GM12872 (cell line): ENCODE measurements around the gene KCNH1.

Experiments
- TF ChIP-seq, protein P1 (sequence below): IDR thresholded peaks from 3 replicates; pipeline ENCODE4 v1.5.1; 2011; ENCODE audit warnings: low read depth, mild to moderate bottlenecking, low read length, moderate library complexity; ENCODE audit not compliant: insufficient read depth

The KCNH1 gene

DNA sequence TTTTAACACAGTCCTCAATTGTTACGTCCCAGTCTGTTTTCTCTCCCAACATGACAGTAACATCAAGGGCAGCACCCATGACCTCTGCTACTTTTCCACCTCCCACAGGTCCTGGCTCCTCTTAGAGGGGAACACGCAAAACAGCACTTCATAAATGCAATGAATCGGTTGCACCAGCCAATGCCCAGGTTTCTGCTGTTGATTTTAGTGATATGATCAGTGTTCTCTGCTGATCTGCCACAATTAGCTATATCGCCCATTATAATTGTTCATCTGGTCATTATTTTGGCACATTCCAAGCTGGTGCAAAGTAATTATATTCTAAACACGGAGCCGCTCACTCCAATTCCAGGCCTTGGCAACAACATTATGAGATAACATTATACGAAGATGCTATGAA lies 184.5 kb downstream of the KCNH1 start:
- TF ChIP-seq, protein P1, sequence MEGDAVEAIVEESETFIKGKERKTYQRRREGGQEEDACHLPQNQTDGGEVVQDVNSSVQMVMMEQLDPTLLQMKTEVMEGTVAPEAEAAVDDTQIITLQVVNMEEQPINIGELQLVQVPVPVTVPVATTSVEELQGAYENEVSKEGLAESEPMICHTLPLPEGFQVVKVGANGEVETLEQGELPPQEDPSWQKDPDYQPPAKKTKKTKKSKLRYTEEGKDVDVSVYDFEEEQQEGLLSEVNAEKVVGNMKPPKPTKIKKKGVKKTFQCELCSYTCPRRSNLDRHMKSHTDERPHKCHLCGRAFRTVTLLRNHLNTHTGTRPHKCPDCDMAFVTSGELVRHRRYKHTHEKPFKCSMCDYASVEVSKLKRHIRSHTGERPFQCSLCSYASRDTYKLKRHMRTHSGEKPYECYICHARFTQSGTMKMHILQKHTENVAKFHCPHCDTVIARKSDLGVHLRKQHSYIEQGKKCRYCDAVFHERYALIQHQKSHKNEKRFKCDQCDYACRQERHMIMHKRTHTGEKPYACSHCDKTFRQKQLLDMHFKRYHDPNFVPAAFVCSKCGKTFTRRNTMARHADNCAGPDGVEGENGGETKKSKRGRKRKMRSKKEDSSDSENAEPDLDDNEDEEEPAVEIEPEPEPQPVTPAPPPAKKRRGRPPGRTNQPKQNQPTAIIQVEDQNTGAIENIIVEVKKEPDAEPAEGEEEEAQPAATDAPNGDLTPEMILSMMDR: no peak

DNA sequence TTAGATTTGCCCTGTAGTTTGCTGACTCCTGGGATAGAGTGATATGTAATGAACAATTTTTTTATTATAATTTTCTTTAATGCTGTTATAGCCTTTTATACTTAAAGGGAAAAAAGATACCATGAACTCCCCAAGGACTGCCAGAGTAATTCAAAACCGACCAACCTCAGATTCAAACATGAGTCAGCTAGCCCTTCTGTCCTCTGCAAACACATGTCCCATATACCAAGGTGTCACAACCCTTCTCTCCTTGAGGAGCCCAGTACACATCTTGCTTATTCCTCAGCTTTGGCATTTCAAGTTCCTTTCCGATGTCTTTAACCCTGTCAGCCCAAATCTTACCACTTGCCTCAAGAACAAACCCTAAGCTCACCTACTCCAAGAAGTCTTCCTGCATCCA lies 184.9 kb downstream of the KCNH1 start:
- TF ChIP-seq, protein P1: no peak

DNA sequence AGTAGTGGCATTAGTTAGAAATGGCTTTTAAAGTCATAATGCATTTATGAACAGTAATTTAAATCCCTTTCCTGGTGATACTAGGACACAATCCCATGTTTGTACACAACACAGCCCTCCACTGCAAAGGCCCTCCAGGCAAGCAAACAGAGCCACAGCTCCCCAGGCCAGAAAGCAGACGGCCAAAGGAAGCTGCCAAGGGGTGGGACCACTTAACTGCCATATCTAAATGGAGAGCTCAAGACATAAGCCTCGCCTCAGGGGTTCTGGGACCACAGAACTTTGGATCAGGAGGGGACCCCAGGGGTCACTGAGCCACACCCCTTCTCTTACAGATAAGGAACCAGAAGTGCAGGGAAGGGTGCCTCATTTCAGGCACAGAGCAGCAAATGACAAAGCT lies 189.7 kb downstream of the KCNH1 start:
- TF ChIP-seq, protein P1: no peak

DNA sequence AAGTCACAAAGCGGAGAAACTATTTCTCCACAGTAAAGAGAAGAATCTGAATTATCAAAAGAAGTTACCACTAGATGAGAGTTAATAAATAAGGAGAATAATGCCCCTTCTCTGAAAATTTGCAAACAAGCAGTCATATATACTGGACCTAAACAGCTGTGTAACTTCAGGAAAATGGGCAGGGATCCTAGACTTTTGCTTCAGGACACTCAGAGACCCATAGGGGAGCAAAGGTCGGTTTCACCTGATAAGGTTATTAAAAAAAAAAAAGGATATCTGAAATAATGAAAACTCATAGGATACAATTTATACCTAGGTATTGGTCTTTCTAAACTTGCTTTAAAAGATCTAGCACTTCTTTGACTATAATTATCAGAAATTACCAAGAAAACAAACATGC lies 191.4 kb downstream of the KCNH1 start:
- TF ChIP-seq, protein P1: no peak

DNA sequence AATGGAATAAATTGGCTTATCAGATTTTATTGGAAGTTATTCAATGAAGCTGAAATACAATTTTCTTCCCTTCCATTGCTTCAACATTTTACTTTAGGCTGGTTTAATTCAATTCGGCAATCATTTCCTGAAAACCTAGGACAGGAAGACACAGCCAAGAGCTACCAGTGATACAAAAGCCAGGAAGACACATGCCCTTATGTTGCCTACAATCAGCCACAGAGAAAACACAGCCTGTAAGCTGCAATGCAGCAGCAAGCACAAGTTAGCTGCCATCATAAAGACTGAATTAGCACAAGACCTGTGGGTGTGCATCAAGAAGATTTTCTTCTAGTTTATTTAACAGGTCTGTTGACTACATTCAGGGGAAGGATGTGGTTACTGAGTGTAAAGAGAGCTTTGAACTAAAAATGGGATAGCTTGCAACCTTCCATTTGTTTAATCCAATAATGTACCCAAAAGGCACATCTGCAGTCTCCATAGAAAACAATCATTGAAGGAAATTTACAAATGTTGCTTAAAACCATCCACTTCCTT lies 193.8 kb downstream of the KCNH1 start:
- TF ChIP-seq, protein P1: no peak

DNA sequence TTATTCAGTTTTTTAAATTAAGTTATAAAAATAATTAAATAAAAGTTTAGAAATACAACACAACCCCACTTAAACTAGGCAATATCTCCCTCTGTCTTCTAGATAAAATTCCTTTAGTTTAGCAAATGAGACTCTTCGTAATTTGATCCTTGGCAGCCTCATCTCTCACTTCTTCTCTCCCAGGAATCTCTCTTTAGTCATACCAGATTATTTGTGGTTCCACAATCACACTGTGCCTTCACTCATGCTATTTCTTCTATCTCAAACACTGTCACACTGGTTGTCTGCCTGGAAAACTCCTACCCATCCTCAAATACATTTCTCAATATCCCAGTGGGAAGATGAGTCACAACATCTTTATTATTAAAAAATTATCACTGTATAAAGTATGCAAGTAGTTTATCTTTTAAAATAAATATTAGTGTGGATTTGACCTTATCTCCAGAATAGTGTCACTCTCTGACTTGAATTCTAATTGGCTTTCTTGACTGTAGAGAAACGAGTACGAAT lies 195.5 kb downstream of the KCNH1 start:
- TF ChIP-seq, protein P1: no peak

DNA sequence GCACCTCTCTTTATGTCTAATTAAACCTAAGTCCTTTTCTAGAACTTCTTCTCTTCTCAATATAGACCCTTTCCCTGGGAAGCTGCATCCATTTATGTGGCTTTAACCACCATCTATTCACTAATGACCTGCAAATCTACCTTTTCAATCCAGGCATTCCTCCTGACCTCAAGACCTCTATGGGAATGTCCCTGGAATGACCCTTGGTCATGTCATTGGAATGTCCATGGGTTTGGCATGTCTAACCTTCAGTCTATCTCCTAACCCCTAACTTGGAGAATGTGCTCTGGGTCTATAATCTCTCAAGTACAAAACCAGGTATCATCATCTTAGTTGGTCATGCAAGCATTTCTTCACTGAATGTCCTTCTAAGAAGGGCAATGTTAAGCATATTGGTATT lies 196.1 kb downstream of the KCNH1 start:
- TF ChIP-seq, protein P1: no peak
